ENCODE measurements around the gene ZNF219. TPM values are rescaled to one million over a fixed set of nuclear protein-coding genes. Genes with fewer than 3 reads are reported as not detected.

ZNF219 gene
- total and polyA plus RNA-seq, 2 of the 13 experiments (the other 11 are each of a cell fraction or from before 2014, with no cell fraction given), result 34.5 to 36.6 TPM

- TF ChIP-seq NFIB (CRISPR knock-in tag; IDR thresholded peaks at IDR 0.05; ENCODE audit: borderline replicate concordance) (no peak), RXRB (CRISPR knock-in tag; IDR thresholded peaks at IDR 0.05; ENCODE audit: borderline replicate concordance) (peak; percentile 46; the same call in 1 of the 2 replicates), ZBTB3 (CRISPR knock-in tag; IDR thresholded peaks at IDR 0.05; ENCODE audit: borderline replicate concordance, low read depth) (no peak), SRF (IDR thresholded peaks at IDR 0.05; ENCODE audit: low read depth, low read length) (no peak), ZSCAN5A (CRISPR knock-in tag; IDR thresholded peaks at IDR 0.05; ENCODE audit: borderline replicate concordance) (peak; percentile 62; the same call in 1 of the 2 replicates), CAMTA2 (CRISPR knock-in tag; IDR thresholded peaks at IDR 0.05; ENCODE audit: borderline replicate concordance) (0 out of 2 replicates have a peak, but pooled peaks have one; percentile 85), DPF2 (CRISPR knock-in tag; IDR thresholded peaks at IDR 0.05; ENCODE audit: borderline replicate concordance, low read depth) (peak; percentile 35; the same call in 1 of the 2 replicates), ZNF20 (CRISPR knock-in tag; IDR thresholded peaks at IDR 0.05) (no peak), PPARG (CRISPR knock-in tag; conservative IDR thresholded peaks at IDR 0.05) (no peak; the same call in 1 of the 2 replicates), IKZF1 (IDR thresholded peaks at IDR 0.05) (no peak), ZBTB33 (CRISPR knock-in tag; IDR thresholded peaks at IDR 0.05) (no peak), ZNF512B (CRISPR knock-in tag; IDR thresholded peaks at IDR 0.05; ENCODE audit: borderline replicate concordance) (no peak), XRCC5 (optimal IDR thresholded peaks at IDR 0.05; ENCODE audit: low read length) (peak; percentile 59), PHF8 (CRISPR knock-in tag; IDR thresholded peaks at IDR 0.05) (peak; percentile 30; the same call in 1 of the 2 replicates), SALL1 (CRISPR knock-in tag; IDR thresholded peaks at IDR 0.05) (peak; percentile 59), NR0B2 (CRISPR knock-in tag; IDR thresholded peaks at IDR 0.05) (no peak), LCORL (IDR thresholded peaks at IDR 0.05) (no peak), LCORL (CRISPR knock-in tag; IDR thresholded peaks at IDR 0.05) (peak; percentile 79; the same call in 1 of the 2 replicates), ZNF776 (CRISPR knock-in tag; IDR thresholded peaks at IDR 0.05) (peak; percentile 61; the same call in 1 of the 2 replicates), YEATS4 (CRISPR knock-in tag; IDR thresholded peaks at IDR 0.05; ENCODE audit: borderline replicate concordance) (peak; percentile 71; the same call in 1 of the 2 replicates), TBL1XR1 (IDR thresholded peaks at IDR 0.05; ENCODE audit: borderline replicate concordance, low read length, partially characterized antibody) (peak; percentile 19), ZNF83 (CRISPR knock-in tag; IDR thresholded peaks at IDR 0.05; ENCODE audit: borderline replicate concordance) (peak; percentile 93; the same call in 1 of the 2 replicates), ELF4 (CRISPR knock-in tag; IDR thresholded peaks at IDR 0.05; ENCODE audit: borderline replicate concordance) (0 out of 2 replicates have a peak, but pooled peaks have one; percentile 57)
These were observed 28.9 kb downstream of the ZNF219 start (continued) for GRCh38 chr14:21069388-21070082.

Measured in HepG2 (cell line).